Endodermal cell (in vitro differentiated cells): ENCODE data around the gene KCNMA1. TPM values are rescaled to one million over a fixed set of nuclear protein-coding genes. Genes with fewer than 3 reads are reported as not detected.
A peak's percentile ranks its signal among the peaks of the same experiment; 100 is the strongest.
"Not testable (repeated sequence)": the region's sequence is repeated elsewhere in the genome, so short reads cannot be mapped to it uniquely, and the experiment has no call there.

Experiments
- DNase-seq: peaks from one replicate; pipeline ENCODE4 v3.0.0-alpha.2; 2017
- H3K27ac ChIP-seq: 2 replicates; pipeline ENCODE4 v1.5.1; 2013; ENCODE audit warnings: mild to moderate bottlenecking, low read depth, low read length, moderate library complexity
- H3K27me3 ChIP-seq: 2 replicates; pipeline ENCODE4 v1.6.1; 2013; ENCODE audit warnings: mild to moderate bottlenecking, low read length, moderate library complexity; ENCODE audit not compliant: insufficient read depth, control insufficient read depth, poor library complexity, severe bottlenecking
- H3K36me3 ChIP-seq: 2 replicates; pipeline ENCODE4 v1.7.0; 2013; ENCODE audit warnings: mild to moderate bottlenecking, low read length, moderate library complexity; ENCODE audit not compliant: control insufficient read depth, insufficient read depth
- H3K4me1 ChIP-seq: one replicate; pipeline ENCODE4 v1.7.0; 2013; ENCODE audit warnings: low read length; ENCODE audit not compliant: control insufficient read depth, insufficient read depth
- H3K4me3 ChIP-seq: 2 replicates; pipeline ENCODE4 v1.5.1; 2013; ENCODE audit warnings: mild to moderate bottlenecking, low read length, moderate library complexity
- H3K9ac ChIP-seq: 2 replicates; pipeline ENCODE4 v1.6.1; 2013; ENCODE audit warnings: mild to moderate bottlenecking, low read length, moderate library complexity; ENCODE audit not compliant: poor library complexity, severe bottlenecking; ENCODE audit errors: extremely low read depth
- H3K9me3 ChIP-seq: 2 replicates; pipeline ENCODE4 v1.6.1; 2013; ENCODE audit warnings: mild to moderate bottlenecking, low read length, moderate library complexity; ENCODE audit not compliant: control insufficient read depth
- H3K27ac Mint-ChIP-seq: 2 replicates; pipeline ENCODE4 v1.8.0; 2020; ENCODE audit warnings: mixed read lengths
- H3K27me3 Mint-ChIP-seq: 2 replicates; pipeline ENCODE4 v1.8.0; 2021; ENCODE audit warnings: mild to moderate bottlenecking, mixed read lengths; ENCODE audit not compliant: insufficient read depth
- H3K36me3 Mint-ChIP-seq: 2 replicates; pipeline ENCODE4 v1.8.0; 2020; ENCODE audit warnings: low read depth, mixed read lengths
- H3K4me1 Mint-ChIP-seq: 2 replicates; pipeline ENCODE4 v1.8.0; 2020; ENCODE audit warnings: mixed read lengths
- H3K4me3 Mint-ChIP-seq: 2 replicates; pipeline ENCODE4 v1.8.0; 2020; ENCODE audit warnings: mild to moderate bottlenecking, moderate library complexity, mixed read lengths
- H3K9me3 Mint-ChIP-seq: 2 replicates; pipeline ENCODE4 v1.8.0; 2020; ENCODE audit warnings: mild to moderate bottlenecking, mixed read lengths
- WGBS, 2 experiments: methylation state at CpG; one replicate each; pipeline versions ENCODE4 v1.1.5 to v1.1.7; 2013; ENCODE audit warnings: missing lambda C conversion rate in 2 of 2, mixed read lengths in 1 of 2; ENCODE audit not compliant: insufficient coverage in 1 of 2, insufficient read length in 1 of 2; 5-methylcytosine and 5-hydroxymethylcytosine counted together
- total RNA-seq, 2 donors: library from RNA; stranded (reverse); fragmentation: NEBNext Ultra II Directional in 1 of 2; extraction: Animal tissue kit (Norgen Biotek cat#: 25700) in 1 of 2; gene quantifications; 2 replicates in 1 of 2; 3 replicates in 1 of 2; pipeline ENCODE4 v1.2.1, GENCODE V29; 2021
- TF ChIP-seq, protein P1 (sequence below): fragments of 200-600 bp; sonication (generic); conservative IDR thresholded peaks from 2 replicates; pipeline ENCODE4 v1.5.0; 2021; ENCODE audit warnings: antibody characterized with exemption, mild to moderate bottlenecking

The KCNMA1 gene
- total RNA-seq, 2 donors from 2014 or later = 0.55 to 1.3 TPM

DNA sequence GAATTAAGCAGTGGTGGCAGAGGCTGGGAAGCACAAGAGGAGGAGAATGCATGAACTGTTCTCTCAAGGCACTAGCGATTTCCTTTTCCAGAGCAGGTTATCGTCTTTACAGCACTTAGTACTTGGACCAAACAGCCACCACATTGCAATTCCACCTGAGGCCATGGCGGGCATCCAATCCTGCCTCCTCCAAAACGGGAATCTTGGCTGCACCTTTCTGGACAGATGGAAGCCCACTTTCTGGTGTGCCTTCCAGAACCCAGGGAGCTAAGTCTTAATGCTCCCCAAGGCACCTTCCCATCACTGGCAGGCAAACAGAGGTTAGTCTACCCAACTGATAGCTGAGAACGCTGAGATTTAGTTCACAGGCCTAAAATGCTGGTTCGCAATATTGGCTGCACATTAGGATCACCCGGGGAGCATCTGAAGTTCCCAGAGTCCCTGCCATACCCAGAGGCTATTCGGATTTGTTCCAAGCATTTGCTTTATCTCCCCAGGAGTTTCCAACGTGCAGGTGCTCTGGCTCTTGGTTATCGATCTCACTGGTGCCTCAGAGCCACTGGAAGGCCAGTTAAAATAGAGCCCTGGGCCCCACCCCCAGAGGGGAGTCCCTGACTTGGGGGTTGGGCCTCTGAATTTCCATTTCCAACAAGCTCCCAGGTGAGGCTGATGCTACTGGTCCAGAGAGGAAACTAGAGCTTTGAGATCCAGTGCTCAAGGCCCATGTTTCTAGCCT is 62.2 kb downstream of the KCNMA1 start:
- no peaks in the 10 kb centered on the region for H3K9me3 Mint-ChIP-seq
- no peak overlapping the region for H3K4me3 Mint-ChIP-seq
- Histone ChIP-seq H3K4me3 (no peak overlapping the region), H3K27ac (no peak overlapping the region), H3K9ac (no peak overlapping the region), H3K9me3 (no peaks in the 10 kb centered on the region), H3K27me3 (no peaks in the 10 kb centered on the region), H3K4me1 (no peaks in the 10 kb centered on the region), H3K36me3 (no peaks in the 10 kb centered on the region)
- DNase-seq = no peak
- H3K4me1 Mint-ChIP-seq = no peaks in the 10 kb centered on the region
- TF ChIP-seq, protein P1, sequence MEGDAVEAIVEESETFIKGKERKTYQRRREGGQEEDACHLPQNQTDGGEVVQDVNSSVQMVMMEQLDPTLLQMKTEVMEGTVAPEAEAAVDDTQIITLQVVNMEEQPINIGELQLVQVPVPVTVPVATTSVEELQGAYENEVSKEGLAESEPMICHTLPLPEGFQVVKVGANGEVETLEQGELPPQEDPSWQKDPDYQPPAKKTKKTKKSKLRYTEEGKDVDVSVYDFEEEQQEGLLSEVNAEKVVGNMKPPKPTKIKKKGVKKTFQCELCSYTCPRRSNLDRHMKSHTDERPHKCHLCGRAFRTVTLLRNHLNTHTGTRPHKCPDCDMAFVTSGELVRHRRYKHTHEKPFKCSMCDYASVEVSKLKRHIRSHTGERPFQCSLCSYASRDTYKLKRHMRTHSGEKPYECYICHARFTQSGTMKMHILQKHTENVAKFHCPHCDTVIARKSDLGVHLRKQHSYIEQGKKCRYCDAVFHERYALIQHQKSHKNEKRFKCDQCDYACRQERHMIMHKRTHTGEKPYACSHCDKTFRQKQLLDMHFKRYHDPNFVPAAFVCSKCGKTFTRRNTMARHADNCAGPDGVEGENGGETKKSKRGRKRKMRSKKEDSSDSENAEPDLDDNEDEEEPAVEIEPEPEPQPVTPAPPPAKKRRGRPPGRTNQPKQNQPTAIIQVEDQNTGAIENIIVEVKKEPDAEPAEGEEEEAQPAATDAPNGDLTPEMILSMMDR = no peak
- H3K36me3 Mint-ChIP-seq = no peaks in the 10 kb centered on the region
- H3K27ac Mint-ChIP-seq = no peak overlapping the region
- whole genome bisulfite sequencing, 2 experiments = 92 to 95% methylated on average over 9 to 10 of the region's 10 CpGs
- no peaks in the 10 kb centered on the region for H3K27me3 Mint-ChIP-seq

DNA sequence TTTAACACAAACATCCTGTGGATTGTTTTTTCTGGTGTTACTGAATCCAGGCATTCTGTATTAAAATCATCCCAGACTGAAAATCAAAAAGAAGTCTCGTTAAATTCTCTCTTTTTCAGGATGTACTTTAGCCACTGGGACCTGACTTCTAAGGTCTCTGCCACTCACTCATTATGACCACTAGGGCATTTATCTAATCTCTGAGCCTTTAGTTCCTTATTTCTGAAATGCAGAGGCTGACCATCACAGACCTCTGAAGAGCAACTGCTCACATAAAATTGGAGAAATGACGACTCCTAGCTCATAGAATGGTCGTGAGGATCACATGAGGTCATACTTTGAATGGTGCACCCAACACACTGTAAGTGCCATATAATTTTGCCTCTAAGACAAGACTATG is 63.2 kb downstream of the KCNMA1 start:
- Histone ChIP-seq H3K4me3 (no peak overlapping the region), H3K9me3 (no peaks in the 10 kb centered on the region), H3K27me3 (no peaks in the 10 kb centered on the region), H3K36me3 (no peaks in the 10 kb centered on the region), H3K9ac (no peak overlapping the region), H3K27ac (no peak overlapping the region), H3K4me1 (no peaks in the 10 kb centered on the region)
- TF ChIP-seq, protein P1 = peak; percentile 67
- Mint-ChIP-seq H3K4me3 (no peak overlapping the region), H3K36me3 (no peaks in the 10 kb centered on the region), H3K27ac (no peak overlapping the region), H3K4me1 (no peaks in the 10 kb centered on the region), H3K27me3 (no peaks in the 10 kb centered on the region), H3K9me3 (peaks cover 2% of the 10 kb centered on the region)
- DNase-seq = no peak
- 88 to 95% methylated on average over 3 of the region's 3 CpGs for WGBS, 2 experiments

DNA sequence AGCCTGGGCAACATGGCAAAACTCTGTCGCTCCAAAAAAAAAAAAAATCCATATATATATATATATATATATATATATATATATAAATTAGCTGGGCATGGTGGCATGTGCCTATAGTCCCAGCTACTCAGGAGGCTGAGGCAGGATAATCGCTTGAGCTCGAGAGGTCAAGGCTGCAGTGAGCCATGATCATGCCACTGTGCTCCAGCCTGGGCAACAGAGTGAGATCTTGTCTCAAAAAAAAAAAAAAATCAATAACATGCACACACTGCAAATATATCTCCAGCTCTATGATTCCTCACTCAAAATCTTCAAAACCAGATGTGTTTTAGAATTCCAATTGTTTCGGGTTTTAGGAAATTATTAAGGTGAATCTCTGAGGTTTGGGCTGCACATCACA is 65.1 kb downstream of the KCNMA1 start:
- not testable (repeated sequence) for H3K27ac Mint-ChIP-seq, H3K4me3 Mint-ChIP-seq, H3K4me3 ChIP-seq, H3K9me3 Mint-ChIP-seq, H3K36me3 Mint-ChIP-seq, H3K27me3 Mint-ChIP-seq, H3K4me1 Mint-ChIP-seq, H3K27ac ChIP-seq, H3K9me3 ChIP-seq, H3K36me3 ChIP-seq, H3K27me3 ChIP-seq, H3K4me1 ChIP-seq, H3K9ac ChIP-seq, DNase-seq
- WGBS, 2 experiments = 93 to 100% methylated on average over 3 of the region's 4 CpGs

DNA sequence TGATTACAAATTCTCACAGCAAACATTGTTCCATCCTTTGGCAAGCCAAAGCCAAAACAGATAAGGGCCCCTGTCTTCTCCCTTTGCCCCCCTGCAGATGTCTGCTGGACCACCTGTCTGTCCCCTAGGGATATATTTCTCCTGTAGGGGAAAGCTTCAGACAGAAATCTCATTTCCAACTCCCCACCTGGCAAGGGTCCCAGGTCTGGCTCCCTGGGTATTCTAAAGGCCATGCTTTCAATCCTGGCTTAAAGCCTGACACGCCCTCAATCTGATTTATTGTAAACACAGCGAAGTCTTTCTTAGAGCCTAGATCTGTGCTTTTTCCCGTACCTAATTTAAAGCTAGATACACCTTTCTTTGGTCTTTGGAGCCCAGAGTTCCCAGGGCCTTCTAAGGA is 66.1 kb downstream of the KCNMA1 start:
- Histone ChIP-seq H3K4me1 (no peaks in the 10 kb centered on the region), H3K27ac (no peak overlapping the region), H3K36me3 (no peaks in the 10 kb centered on the region), H3K9me3 (no peaks in the 10 kb centered on the region), H3K9ac (no peak overlapping the region), H3K27me3 (no peaks in the 10 kb centered on the region), H3K4me3 (no peak overlapping the region)
- no peaks in the 10 kb centered on the region for H3K4me1 Mint-ChIP-seq
- TF ChIP-seq, protein P1 = no peak
- H3K9me3 Mint-ChIP-seq = peaks cover 2% of the 10 kb centered on the region
- H3K36me3 Mint-ChIP-seq = no peaks in the 10 kb centered on the region
- peaks cover 7% of the 10 kb centered on the region for H3K27me3 Mint-ChIP-seq
- H3K4me3 Mint-ChIP-seq = no peak overlapping the region
- DNase-seq = no peak
- no peak overlapping the region for H3K27ac Mint-ChIP-seq
- 86 to 93% methylated on average over 3 of the region's 3 CpGs for WGBS, 2 experiments
